OCI-LY3 (cell line): Measurements from ENCODE around the gene HIVEP3.

Source experiments
- CTCF ChIP-seq: fragments of 200-600, 300-600 bp; sonication (generic); IDR thresholded peaks from 2 replicates; pipeline ENCODE4 v1.5.1; 2014; ENCODE audit warnings: antibody characterized with exemption, low read length, low read depth
- EZH2phosphoT487 ChIP-seq: fragments of 200-600 bp; shearing (Covaris generic); IDR thresholded peaks from 2 replicates; pipeline ENCODE4 v1.6.1; 2018; ENCODE audit warnings: antibody characterized with exemption, mixed run types, low read depth

GRCh38 chr1:41677620-41678019 is 241.1 kb downstream of the HIVEP3 start:
- no peak for TF ChIP-seq CTCF
- TF ChIP-seq EZH2phosphoT487 = no peak
